Fibroblast of pulmonary artery (primary cell): ENCODE data around the gene PNLDC1.

Source experiments
- DNase-seq: peaks from one replicate; pipeline ENCODE4 v3.0.0-alpha.2; 2010; ENCODE audit warnings: low read depth
- H3K4me3 ChIP-seq: replicated peaks from 2 replicates; pipeline ENCODE4 v1.5.1; 2011; ENCODE audit warnings: low read depth, mild to moderate bottlenecking, control low read depth, low read length, moderate library complexity
- TF ChIP-seq, protein P1 (sequence below): IDR thresholded peaks from 2 replicates; pipeline ENCODE4 v1.5.1; 2011; ENCODE audit warnings: mild to moderate bottlenecking, control low read depth, low read length, inconsistent platforms; ENCODE audit errors: missing control alignments

Gene PNLDC1

DNA sequence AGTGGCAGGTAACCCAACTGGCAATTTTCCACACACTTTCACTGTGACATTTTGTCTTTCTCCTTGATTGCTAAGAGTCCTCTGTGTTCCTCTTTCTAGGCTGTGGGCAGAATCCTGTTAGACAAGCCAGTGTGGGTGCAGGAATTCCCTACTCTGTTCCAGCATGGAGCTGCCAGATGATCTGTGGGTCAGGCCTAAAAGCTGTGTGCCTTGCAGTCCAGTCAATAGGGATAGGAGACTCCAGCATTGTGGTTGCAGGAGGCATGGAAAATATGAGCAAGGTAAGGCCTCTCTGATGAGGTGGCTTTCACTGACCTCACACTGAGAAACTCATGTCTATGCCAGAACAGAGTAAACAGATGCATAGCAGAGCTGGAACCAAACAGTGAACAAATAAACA, 33.2 kb upstream of the PNLDC1 start:
- DNase-seq = no peak
- H3K4me3 ChIP-seq = no peak overlapping the region
- TF ChIP-seq, protein P1, sequence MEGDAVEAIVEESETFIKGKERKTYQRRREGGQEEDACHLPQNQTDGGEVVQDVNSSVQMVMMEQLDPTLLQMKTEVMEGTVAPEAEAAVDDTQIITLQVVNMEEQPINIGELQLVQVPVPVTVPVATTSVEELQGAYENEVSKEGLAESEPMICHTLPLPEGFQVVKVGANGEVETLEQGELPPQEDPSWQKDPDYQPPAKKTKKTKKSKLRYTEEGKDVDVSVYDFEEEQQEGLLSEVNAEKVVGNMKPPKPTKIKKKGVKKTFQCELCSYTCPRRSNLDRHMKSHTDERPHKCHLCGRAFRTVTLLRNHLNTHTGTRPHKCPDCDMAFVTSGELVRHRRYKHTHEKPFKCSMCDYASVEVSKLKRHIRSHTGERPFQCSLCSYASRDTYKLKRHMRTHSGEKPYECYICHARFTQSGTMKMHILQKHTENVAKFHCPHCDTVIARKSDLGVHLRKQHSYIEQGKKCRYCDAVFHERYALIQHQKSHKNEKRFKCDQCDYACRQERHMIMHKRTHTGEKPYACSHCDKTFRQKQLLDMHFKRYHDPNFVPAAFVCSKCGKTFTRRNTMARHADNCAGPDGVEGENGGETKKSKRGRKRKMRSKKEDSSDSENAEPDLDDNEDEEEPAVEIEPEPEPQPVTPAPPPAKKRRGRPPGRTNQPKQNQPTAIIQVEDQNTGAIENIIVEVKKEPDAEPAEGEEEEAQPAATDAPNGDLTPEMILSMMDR = no peak

DNA sequence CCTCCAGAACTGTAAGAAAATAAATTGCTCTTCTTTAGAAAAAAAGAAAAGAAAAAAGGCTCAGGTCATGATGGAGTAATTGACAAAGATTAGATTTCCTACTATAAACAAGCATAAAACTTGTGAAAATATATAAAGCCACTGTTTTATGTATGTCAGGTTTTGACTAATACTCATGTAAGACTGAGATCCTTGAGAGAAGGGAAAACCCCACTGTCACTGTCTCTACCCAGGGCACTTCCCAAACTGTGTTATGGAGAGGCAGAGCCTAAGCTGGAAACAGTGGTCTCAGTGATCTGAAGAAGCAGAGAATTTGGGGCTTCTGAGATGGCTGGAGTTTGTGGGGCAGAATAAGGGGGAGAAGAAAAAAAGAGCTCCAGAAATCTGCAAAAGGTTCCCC, 30.6 kb upstream of the PNLDC1 start:
- TF ChIP-seq, protein P1 = no peak

DNA sequence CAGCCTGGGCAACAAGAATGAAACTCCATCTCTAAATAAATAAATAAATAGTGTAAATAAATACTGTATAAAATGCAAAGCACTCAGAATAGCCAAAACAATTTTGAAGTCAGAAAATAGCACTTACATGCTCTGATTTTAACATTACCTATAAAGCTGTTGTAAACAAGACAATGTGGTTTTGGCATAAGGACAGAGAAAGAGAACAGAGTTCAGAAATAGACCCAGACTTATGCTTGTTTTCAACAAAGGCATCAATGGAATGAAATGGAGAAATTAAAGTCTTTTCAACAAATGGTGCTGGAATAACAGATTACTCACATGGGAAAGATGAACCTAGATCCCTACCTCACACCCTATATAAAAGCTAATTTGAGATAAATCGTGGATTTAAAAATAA, 27.9 kb upstream of the PNLDC1 start:
- DNase-seq = no peak
- TF ChIP-seq, protein P1 = no peak
- H3K4me3 ChIP-seq = no peak overlapping the region

More for the DNA sequence above, 30.6 kb upstream of the PNLDC1 start:
- no peak for DNase-seq
- H3K4me3 ChIP-seq = no peak overlapping the region

DNA sequence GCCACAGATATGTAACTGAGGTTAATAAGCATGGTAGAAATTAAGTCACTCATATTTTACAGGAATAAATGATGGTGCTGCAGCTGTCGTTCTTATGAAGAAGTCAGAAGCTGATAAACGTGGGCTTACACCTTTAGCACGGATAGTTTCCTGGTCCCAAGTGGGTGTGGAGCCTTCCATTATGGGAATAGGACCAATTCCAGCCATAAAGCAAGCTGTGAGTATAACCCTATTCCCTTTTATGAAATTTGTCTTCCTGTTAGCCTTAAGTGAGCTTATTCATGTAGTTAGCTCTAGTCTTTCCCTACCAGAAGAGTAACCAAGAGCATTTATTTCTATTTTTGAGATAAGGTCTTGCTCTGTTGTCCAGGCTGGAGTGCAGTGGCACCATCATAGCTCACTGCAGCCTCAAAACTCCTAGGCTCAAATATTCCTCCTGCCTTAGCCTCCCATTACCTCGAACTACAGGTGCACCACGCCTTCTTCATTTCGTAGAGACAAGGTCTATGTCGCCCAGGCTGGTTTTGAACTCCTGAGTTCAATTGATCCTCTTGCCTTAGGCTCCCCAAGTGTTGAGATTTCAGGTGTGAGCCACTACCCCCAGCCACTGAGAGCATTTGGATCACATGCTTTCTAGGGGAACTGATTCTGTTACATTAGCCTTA, 22.7 kb upstream of the PNLDC1 start:
- no peak for DNase-seq
- H3K4me3 ChIP-seq = no peak overlapping the region
- TF ChIP-seq, protein P1 = no peak

DNA sequence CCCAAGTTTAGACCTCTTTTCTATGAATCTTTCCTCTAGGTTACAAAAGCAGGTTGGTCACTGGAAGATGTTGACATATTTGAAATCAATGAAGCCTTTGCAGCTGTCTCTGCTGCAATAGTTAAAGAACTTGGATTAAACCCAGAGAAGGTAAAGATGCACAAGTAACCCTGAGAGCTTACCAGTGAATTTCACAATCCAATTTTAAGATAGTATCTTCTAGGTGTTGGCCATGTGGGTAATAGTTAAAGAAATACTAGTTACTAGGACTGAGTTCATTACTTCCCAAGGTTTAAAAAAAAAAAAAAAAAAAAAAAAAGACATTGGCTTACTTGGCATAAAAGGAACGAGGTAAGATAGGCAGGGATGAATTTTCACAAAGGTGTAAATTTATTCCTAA, 21.9 kb upstream of the PNLDC1 start:
- TF ChIP-seq, protein P1 = no peak
- no peak for DNase-seq
- H3K4me3 ChIP-seq = no peak overlapping the region

DNA sequence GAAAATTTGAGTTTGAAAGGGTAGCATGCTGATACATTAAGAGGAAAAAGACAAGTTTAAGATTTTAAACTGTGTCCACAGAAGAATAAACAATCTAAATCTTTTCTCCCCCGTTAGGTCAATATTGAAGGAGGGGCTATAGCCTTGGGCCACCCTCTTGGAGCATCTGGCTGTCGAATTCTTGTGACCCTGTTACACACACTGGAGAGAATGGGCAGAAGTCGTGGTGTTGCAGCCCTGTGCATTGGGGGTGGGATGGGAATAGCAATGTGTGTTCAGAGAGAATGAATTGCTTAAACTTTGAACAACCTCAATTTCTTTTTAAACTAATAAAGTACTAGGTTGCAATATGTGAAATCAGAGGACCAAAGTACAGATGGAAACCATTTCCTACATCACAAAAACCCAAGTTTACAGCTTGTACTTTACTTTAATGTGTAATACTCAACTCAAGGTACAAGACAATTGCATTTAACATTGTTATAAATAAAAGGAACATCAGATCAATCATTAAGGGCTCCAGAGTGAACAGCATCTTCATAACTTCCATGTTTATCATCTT, 21.5 kb upstream of the PNLDC1 start:
- DNase-seq = no peak
- TF ChIP-seq, protein P1 = no peak
- no peak overlapping the region for H3K4me3 ChIP-seq

DNA sequence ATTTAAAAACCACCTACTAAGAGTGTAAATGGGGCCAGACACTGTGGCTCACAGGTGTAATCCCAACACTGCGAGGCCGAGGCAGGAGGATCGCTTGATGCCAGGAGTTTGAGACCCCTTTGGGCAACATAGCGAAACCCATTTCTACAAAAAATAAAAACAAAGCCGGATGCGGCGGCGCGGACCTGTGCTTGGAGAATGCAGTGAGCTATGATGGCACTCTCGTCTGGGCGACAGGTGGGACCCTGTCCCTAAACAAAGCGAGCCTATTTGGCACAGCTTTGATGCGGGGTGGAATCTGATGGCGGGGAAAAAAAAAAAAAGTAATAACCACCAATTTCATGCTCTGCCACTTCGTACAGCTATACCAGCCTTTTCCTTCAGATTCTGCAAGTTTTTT, 11.8 kb upstream of the PNLDC1 start:
- TF ChIP-seq, protein P1 = no peak
- DNase-seq = no peak
- H3K4me3 ChIP-seq = peak overlapping the region; percentile 96
